GM19455 (cell line): Measurements from ENCODE around the gene TEX51.

ENCODE experiments used
- ATAC-seq: cut with Tn5 transposase; IDR thresholded peaks from one replicate; pipeline ENCODE4 v1.9.1; 2021; ENCODE audit not compliant: unreplicated experiment

TEX51 gene

GRCh38 chr2:126878601-126879000, 20.1 kb upstream of the TEX51 start:
- ATAC-seq = no peak

DNA sequence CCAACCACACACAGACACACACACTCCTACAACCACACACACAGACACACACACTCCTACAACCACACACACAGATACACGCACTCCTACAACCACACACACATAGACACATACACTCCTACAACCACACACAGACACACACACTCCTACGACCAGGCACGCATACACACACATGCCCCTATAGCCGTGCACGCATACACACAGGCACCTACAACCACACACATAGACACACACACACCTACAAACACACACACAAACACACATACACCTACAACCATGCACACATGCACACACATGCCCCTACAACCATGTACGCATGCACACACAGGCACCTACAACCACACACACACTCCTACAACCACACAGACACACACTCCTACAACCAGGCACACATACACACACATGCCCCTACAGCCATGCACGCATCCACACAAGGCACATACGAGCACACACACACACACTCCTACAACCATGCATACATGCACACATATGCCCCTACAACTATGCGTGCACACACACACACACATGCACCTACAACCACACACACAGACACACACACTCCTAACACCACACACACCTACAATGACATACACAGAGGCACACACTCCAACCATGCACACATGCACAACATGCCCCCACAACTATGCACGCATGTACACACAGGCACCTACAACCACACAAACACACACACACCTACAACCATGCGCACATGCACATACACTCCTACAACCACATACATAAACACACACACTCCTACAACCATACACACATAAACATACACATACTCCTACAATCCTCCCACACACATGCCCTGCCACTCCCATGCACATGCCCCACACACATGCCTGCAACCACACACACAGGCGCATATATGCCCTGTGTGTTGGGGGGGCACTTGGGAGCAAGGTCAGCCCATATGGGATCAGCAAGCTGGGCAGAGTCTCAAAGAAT, 19.1 kb upstream of the TEX51 start:
- no peak for ATAC-seq

DNA sequence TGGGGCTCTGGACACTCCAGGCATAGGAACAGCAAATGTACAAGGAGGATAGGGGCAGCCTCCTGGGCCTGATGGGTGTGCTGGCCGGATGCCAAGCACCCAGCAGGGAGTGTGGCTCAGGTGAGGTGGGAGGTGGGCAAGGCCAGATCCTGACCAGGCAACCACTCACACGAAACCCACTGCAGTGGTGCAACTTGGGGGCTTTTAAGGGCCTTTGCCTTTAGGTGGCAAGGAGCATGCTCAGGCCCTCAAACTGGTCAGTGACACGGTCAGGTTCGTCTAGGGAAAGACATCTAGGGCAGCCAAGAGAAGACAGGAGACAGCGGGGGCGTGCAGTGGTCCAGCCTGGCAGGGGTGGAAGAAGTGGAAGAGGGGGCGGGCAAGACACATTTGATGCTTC, 18.4 kb upstream of the TEX51 start:
- no peak for ATAC-seq

- no peak for ATAC-seq
Observed at GRCh38 chr2:126880817-126881216, 17.9 kb upstream of the TEX51 start.

- no peak for ATAC-seq
Observed at GRCh38 chr2:126881591-126881990, 17.1 kb upstream of the TEX51 start.

GRCh38 chr2:126882181-126882580, 16.5 kb upstream of the TEX51 start:
- no peak for ATAC-seq

DNA sequence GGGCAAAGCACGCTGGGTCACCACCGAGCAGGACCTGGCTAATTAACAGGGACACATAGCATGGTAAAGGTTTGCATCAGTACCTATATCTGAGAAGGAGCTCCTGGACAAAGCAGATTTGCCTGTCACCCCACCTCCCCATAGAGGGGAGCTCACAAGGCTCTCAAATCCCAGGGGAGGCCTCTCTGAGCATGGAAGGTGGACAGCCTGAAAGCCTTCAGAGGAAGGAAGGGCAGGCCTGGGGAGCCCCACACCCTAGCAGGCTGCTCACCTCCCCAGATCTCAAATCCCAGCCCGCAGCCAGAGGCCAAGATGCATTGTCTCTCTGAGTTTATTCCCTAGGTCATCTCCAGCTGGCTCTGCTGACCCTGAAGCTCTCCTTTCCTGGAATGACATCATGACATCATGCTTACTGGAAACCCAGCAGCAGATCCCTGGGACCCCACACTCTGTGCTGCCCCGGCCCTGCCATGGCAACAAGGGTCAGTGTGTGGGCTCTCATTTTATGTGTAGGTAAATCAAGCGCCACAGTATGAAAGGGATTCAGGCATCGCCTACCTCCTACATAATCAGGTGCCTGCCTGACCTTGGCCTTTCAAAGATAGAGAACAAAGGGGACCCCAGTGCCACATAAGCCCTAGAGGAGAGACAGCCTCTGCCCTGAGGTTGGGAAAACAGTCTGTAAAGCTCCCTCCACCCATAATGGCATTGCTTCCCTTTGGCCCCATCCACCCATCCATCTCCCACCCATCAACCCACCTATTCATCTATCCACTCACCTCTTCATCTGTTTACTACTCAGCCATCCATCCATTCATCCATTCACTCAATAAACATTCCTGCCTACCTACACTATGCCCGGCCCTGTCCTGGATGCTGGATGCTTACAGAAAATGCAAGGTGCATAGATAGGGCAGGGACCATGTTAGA, 15.7 kb upstream of the TEX51 start:
- no peak for ATAC-seq

DNA sequence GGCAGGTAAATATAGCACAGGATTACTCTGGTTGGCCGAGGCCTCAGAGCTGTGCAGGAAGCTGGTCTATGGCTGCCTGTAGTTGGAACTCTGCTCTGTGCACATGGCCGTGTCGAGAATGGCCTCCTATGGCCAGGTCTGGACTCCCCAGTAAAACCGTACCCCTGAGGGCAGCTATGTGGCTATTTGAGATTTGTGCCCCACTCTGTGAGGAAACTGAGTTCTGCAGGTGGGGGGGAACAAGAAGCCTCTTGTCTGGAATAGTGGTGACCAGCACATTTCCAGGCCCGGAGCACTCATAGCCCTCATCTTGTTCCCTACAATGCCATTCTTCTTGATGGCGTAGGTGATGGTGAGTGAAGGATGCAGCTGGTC, 15.0 kb upstream of the TEX51 start:
- ATAC-seq = no peak

- no peak for ATAC-seq
Observed at GRCh38 chr2:126884861-126885750, 13.6 kb upstream of the TEX51 start.

DNA sequence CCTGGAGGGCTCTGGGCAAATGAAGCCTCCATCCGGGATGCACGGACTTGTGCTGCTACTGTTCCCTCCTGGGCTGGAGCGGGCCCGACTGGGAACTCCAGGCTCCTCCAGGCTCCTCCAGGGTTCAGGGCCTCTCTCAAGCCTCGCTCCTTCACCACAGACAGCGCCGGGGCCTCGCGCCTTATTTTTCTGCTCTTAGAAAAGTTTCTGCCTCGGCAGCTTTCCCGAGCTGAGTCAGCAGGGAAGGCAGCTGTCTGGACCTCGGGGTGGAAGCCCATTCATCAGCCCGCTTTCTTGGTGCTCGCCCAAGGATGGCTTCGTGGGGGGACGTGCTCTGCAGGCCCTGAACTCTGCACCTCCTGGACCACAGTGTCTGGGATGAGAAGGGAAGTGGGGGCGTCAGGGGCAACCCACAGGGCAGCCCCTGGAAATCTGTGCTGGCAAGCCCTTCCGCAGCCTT, 12.9 kb upstream of the TEX51 start:
- ATAC-seq = no peak

DNA sequence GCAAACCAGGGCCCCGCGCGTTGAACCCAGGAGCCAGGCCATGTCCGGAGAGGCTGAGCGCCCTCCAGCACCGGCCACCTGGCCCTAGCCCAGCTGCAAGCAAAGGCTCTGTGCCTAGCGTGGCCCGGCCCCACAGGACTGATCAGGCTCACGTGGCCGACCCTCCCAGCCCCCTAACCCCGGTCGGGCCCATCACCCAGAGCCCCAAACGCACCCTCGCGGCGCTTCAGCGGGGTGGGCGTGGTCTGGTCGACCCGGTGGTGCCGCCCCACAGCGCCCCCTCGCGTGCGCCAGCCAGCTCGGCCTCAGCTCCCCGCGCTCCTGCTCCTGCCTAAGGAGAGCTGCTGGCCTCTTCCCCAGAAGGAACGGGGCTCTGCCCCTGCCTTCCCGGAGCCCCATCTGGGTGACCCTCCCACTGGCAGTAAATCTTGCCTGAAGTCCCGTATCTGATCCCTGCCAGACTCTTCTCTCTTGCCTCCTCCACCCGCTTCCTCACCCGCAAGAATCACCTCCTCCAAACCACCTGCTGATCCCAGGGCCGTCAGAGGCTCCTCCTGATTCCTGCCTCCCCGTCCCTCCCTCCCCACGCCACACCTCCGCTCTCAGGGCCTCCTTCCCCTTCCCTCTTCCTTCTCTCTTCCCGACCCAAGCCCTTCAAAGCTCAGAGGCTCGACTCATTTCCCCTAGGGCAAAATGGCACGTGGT, 12.3 kb upstream of the TEX51 start:
- ATAC-seq = no peak

GRCh38 chr2:126886916-126887280, 11.8 kb upstream of the TEX51 start:
- no peak for ATAC-seq

DNA sequence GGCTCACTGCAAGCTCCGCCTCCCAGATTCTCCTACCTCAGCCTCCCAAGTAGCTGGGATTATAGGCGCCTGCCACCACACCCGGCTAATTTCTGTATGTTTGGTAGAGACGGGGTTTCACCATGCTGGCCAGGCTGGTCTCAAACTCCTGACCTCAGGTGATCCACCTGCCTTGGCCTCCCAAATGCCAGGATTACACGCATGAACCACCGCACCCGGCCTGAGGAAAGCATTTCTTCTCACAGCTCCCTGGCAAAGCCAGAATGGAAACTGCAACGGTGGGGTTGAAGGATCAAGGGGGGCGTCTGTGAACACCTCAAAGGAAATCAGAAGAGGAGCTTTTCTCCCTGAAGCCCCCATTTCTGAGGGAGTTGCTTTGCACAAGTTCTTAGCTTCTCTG, 11.2 kb upstream of the TEX51 start:
- ATAC-seq = no peak

DNA sequence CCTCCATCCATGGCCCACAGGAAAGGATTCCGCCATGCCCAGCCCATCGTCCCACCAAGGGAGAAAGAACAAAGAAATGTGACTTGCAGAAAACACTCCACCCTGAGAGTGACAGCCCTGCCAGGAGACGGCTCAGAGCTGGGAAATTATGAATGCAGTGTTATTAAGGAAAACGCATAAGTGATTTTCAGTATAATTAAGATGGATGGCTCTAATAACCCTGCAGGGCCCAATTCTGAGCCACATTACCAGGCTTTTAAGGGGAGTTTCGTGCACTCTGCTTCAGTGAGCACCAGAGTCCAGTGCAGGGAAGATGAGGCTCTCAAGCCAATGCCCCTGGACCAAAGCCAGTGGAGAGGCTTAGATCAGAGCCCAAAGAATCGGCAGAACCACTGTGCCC, 10.6 kb upstream of the TEX51 start:
- ATAC-seq = no peak

DNA sequence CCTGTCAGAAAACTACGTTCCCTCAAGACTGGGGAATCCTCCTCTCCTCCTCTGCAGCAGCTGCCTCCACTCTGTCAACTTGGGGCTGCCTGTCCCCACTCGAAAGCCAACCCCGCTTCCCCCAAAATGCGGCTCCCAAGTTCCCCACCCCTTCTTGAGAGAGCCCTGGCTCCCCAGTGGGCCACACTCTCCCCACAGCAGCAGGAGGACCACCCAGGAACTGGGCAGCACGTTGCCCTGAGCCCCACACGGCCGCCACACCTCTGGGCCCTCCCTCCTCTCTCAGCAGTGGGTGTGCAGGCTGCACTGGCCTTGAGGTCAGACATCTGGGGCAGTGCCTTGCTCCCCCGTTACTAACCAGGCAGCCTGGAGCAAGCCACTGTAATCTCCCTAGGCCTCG, 9.6 kb upstream of the TEX51 start:
- ATAC-seq = no peak

DNA sequence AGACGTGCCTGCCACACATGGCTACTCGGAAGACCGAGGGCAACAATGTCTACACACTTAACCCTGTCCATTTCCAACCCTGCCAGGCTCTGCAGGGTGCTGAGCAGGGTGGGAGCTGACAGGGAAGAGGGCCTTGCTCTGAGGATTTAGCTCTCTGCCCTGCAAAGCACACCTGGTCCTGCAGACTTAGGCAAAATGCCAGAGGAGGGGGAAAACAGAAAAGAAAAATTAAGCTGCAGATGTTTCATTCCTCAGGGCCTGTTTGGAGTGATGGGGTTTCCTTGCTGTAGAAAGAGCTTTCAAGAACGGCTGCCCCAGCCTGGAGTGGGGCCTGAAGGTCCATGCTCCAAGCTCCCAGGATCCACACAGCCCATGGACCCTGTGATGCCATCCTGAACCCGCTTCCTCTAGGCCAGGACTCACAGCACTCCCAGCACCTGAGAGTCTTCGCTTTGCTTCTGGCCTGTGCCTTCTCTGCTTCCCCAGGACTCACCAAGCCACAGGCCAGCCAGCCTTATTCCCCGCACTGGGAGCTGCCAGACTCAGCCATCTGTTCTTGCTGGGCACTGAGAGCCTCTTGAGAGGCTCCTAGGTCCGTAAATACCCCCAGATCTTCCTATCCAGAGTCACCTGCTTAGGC, 9.1 kb upstream of the TEX51 start:
- ATAC-seq = no peak

DNA sequence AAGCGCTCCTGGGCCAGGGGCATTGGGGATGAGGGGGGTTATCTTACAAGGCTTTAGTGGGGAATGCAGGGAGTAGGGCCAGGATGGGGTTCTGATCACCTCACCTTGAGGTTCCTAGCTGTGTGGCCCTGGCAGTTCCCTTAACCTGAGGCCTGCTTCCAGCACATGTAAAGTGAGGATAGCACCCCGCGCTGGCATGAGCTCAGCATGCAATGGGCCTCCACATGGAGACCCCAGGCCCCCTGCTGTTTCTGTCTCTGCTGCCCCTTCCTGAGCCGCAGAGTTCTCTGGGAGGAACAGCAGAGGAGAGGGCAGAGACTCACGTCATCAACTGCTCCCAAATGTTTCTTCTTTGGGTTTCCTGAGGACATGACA, 8.6 kb upstream of the TEX51 start:
- no peak for ATAC-seq

- no peak for ATAC-seq
Observed at GRCh38 chr2:126890551-126891450, 7.9 kb upstream of the TEX51 start.
